GM13977 (cell line): Measurements from ENCODE around the gene RAB3IL1.

Experiments used
- DNase-seq: peaks from one replicate; pipeline ENCODE4 v3.0.0; 2012; ENCODE audit warnings: low spot score
- CTCF ChIP-seq: IDR thresholded peaks from 2 replicates; pipeline ENCODE4 v1.5.1; 2012; ENCODE audit warnings: mild to moderate bottlenecking, control low read depth; ENCODE audit not compliant: insufficient read depth; ENCODE audit errors: extremely low read depth, missing control alignments
- in situ Hi-C: fragments of 300-500 bp; cut with MboI; formaldehyde crosslinking; loops from one replicate; pipeline ENCODE4 v1.12.0; 2022; ENCODE audit warnings: low sequenced_read_pairs, low pct_unique_long_range_greater_than_20kb, mixed read lengths, inconsistent platforms; ENCODE audit not compliant: unreplicated experiment

The RAB3IL1 gene

GRCh38 chr11:61946894-61947293 lies 29.5 kb upstream of the RAB3IL1 start:
- DNase-seq, result no peak
- no peak for TF ChIP-seq CTCF
- in situ Hi-C loops, result no loop called here

- in situ Hi-C loops, result no loop called here
- TF ChIP-seq CTCF, result no peak
- no peak for DNase-seq
These were observed 27.8 kb upstream of the RAB3IL1 start for GRCh38 chr11:61945191-61945590.

- TF ChIP-seq CTCF, result no peak
- no peak for DNase-seq
- in situ Hi-C loops, result no loop called here
These were observed 23.1 kb upstream of the RAB3IL1 start for GRCh38 chr11:61940466-61940865.

GRCh38 chr11:61935861-61936260 lies 18.5 kb upstream of the RAB3IL1 start:
- DNase-seq, result no peak
- TF ChIP-seq CTCF, result no peak
- in situ Hi-C loops, result no loop called here

GRCh38 chr11:61930933-61931332 lies 13.6 kb upstream of the RAB3IL1 start:
- no peak for DNase-seq
- no peak for TF ChIP-seq CTCF
- in situ Hi-C loops, result no loop called here

- no peak for DNase-seq
- no peak for TF ChIP-seq CTCF
- in situ Hi-C loops, result no loop called here
These were observed 11.2 kb upstream of the RAB3IL1 start for GRCh38 chr11:61928606-61929005.

GRCh38 chr11:61927501-61927900 lies 10.1 kb upstream of the RAB3IL1 start:
- DNase-seq, result no peak
- no peak for TF ChIP-seq CTCF
- in situ Hi-C loops, result no loop called here
